SK-N-SH (cell line): Measurements from ENCODE around the gene UPB1. TPM values are rescaled to one million over a fixed set of nuclear protein-coding genes. Genes with fewer than 3 reads are reported as not detected.

Experiments used
- CTCF ChIA-PET: fragments of 300-600, 350-600 bp; formaldehyde crosslinking; extraction: SDS; loops from one replicate; lab custom pipeline; 2021; lab: Yijun Ruan, JAX
- POLR2A ChIA-PET: fragments of 350-600 bp; sonication (Branson Sonifier 250); formaldehyde crosslinking; extraction: SDS; loops from one replicate; lab custom pipeline; 2020; ENCODE audit warnings: antibody characterized with exemption, inconsistent platforms; lab: Yijun Ruan, JAX
- DNase-seq: peaks from one replicate; pipeline ENCODE4 v3.0.0; 2012
- H2AFZ ChIP-seq: fragments of 200-600 bp; sonication (generic); 2 replicates; pipeline ENCODE4 v1.8.1; 2016; ENCODE audit warnings: antibody characterized with exemption, mild to moderate bottlenecking, low read depth
- H3F3A ChIP-seq: fragments of 200-600 bp; sonication (generic); replicated peaks from 2 replicates; pipeline ENCODE3; 2016; ENCODE audit warnings: antibody characterized with exemption, mild to moderate bottlenecking; ENCODE audit not compliant: insufficient read depth
- H3K27ac ChIP-seq, 2 experiments: fragments of 200-500 bp in 1 of 2; fragments of 200-600 bp in 1 of 2; sonication (Bioruptor generic) in 1 of 2; sonication (generic), shearing (Covaris generic) in 1 of 2; 2 replicates each; pipeline versions ENCODE4 v1.5.1 to v1.6.1; 2014 to 2016; ENCODE audit warnings: low read depth in 2 of 2, inconsistent platforms in 1 of 2, low read length in 1 of 2, mild to moderate bottlenecking in 1 of 2, mixed read lengths in 1 of 2
- H3K27me3 ChIP-seq: fragments of 200-600 bp; sonication (generic), shearing (Covaris generic); 2 replicates; pipeline ENCODE4 v1.6.1; 2016; ENCODE audit warnings: mixed run types; ENCODE audit not compliant: insufficient read depth
- H3K36me3 ChIP-seq, 2 experiments: fragments of 200-500 bp in 1 of 2; fragments of 200-600 bp in 1 of 2; sonication (Bioruptor generic) in 1 of 2; sonication (generic) in 1 of 2; replicated peaks in 1 of 2; 2 replicates each; pipeline versions ENCODE3 to v1.5.1; 2014 to 2016; ENCODE audit warnings: low read length in 1 of 2, mild to moderate bottlenecking in 1 of 2; ENCODE audit not compliant: insufficient read depth in 2 of 2, control insufficient read depth in 1 of 2
- H3K4me1 ChIP-seq, 2 experiments: fragments of 200-500 bp in 1 of 2; fragments of 200-600 bp in 1 of 2; sonication (Bioruptor generic) in 1 of 2; sonication (generic), shearing (Covaris generic) in 1 of 2; 2 replicates each; pipeline versions ENCODE4 v1.5.1 to v1.6.1; 2014 to 2016; ENCODE audit warnings: low read depth in 1 of 2, low read length in 1 of 2, mixed run types in 1 of 2; ENCODE audit not compliant: insufficient read depth in 2 of 2, control insufficient read depth in 1 of 2
- H3K4me2 ChIP-seq: fragments of 200-600 bp; sonication (generic), shearing (Covaris generic); 2 replicates; pipeline ENCODE4 v1.6.1; 2017; ENCODE audit warnings: mixed run types
- H3K4me3 ChIP-seq, 2 experiments: fragments of 200-500 bp in 1 of 2; fragments of 200-600 bp in 1 of 2; sonication (Bioruptor generic) in 1 of 2; sonication (generic), shearing (Covaris generic) in 1 of 2; 2 replicates each; pipeline versions ENCODE4 v1.5.1 to v1.8.1; 2014 to 2016; ENCODE audit warnings: low read depth in 2 of 2, inconsistent platforms in 1 of 2, low read length in 1 of 2, mild to moderate bottlenecking in 1 of 2, mixed read lengths in 1 of 2, moderate library complexity in 1 of 2
- H3K79me2 ChIP-seq: fragments of 200-600 bp; sonication (generic); 2 replicates; pipeline ENCODE4 v1.8.1; 2017; ENCODE audit warnings: mild to moderate bottlenecking; ENCODE audit not compliant: insufficient read depth
- H3K9ac ChIP-seq: fragments of 200-600 bp; sonication (generic); 2 replicates; pipeline ENCODE4 v1.6.1; 2017; ENCODE audit warnings: mixed run types
- H3K9me2 ChIP-seq: fragments of 200-600 bp; sonication (generic); 2 replicates; pipeline ENCODE4 v1.6.1; 2017; ENCODE audit warnings: mixed run types
- H3K9me3 ChIP-seq: fragments of 200-600 bp; sonication (generic); 2 replicates; pipeline ENCODE4 v1.6.1; 2017; ENCODE audit warnings: mixed run types, mild to moderate bottlenecking, moderate library complexity
- H4K20me1 ChIP-seq: fragments of 200-600 bp; sonication (generic); 2 replicates; pipeline ENCODE4 v1.6.1; 2017; ENCODE audit warnings: mild to moderate bottlenecking, mixed run types; ENCODE audit not compliant: insufficient read depth
- ELF1 ChIP-seq: IDR thresholded peaks from 2 replicates; pipeline ENCODE4 v1.4.0; 2012
- GATA2 ChIP-seq: sonication (generic); formaldehyde crosslinking; IDR thresholded peaks from 2 replicates; pipeline ENCODE4 v1.5.0; 2020; ENCODE audit warnings: mild to moderate bottlenecking, missing genetic modification reagents
- MXI1 ChIP-seq: IDR thresholded peaks from 2 replicates; pipeline ENCODE4 v1.6.1; 2012; ENCODE audit warnings: mild to moderate bottlenecking, low read depth, low read length, improper control_type of control experiment
- NFIC ChIP-seq: IDR thresholded peaks from 2 replicates; pipeline ENCODE4 v1.4.0; 2012; ENCODE audit warnings: borderline replicate concordance
- NRF1 ChIP-seq: IDR thresholded peaks from 2 replicates; pipeline ENCODE4 v1.6.1; 2012; ENCODE audit warnings: low read depth, mild to moderate bottlenecking, low read length
- RFX5 ChIP-seq: IDR thresholded peaks from 2 replicates; pipeline ENCODE4 v1.6.1; 2012; ENCODE audit warnings: mild to moderate bottlenecking, improper control_type of control experiment, low read length
- RXRA ChIP-seq: IDR thresholded peaks from 2 replicates; pipeline ENCODE4 v1.4.0; 2012; ENCODE audit warnings: low read depth, mild to moderate bottlenecking, borderline replicate concordance
- SMC3 ChIP-seq: IDR thresholded peaks from 2 replicates; pipeline ENCODE4 v1.6.1; 2012; ENCODE audit warnings: low read depth, low read length, improper control_type of control experiment
- TAF1 ChIP-seq: IDR thresholded peaks from 2 replicates; pipeline ENCODE4 v1.6.1; 2012; ENCODE audit warnings: low read depth, mild to moderate bottlenecking, low read length, moderate library complexity, borderline replicate concordance
- WGBS: methylation state at CpG from one replicate; pipeline ENCODE4 v1.1.6; 2017; ENCODE audit warnings: low lambda C conversion rate; 5-methylcytosine and 5-hydroxymethylcytosine counted together
- polyA plus RNA-seq, 3 experiments: library from polyadenylated mRNA; depleted of rRNA; stranded (reverse); fragments of >200 nt; gene quantifications; 2 replicates each; pipeline ENCODE4 v1.2.3, GENCODE V29; 2012
- TF ChIP-seq, protein P1 (sequence below): IDR thresholded peaks from 2 replicates; pipeline ENCODE4 v1.4.0; 2012; ENCODE audit warnings: low read depth, borderline replicate concordance
- TF ChIP-seq, protein P2 (sequence below): fragments of 150-350 bp; IDR thresholded peaks from 2 replicates; pipeline ENCODE4 v1.6.1; 2016; ENCODE audit warnings: mild to moderate bottlenecking, low read depth, low read length
- TF ChIP-seq, protein P3 (sequence below): fragments of 150-350 bp; IDR thresholded peaks from 2 replicates; pipeline ENCODE4 v1.6.1; 2017; ENCODE audit warnings: antibody characterized with exemption, low read length, low read depth, borderline replicate concordance
- TF ChIP-seq, protein P4 (sequence below): IDR thresholded peaks from 2 replicates; pipeline ENCODE4 v1.4.0; 2012; ENCODE audit warnings: low read depth
- TF ChIP-seq, protein P5 (sequence below): IDR thresholded peaks from 2 replicates; pipeline ENCODE4; 2012

UPB1 gene
- polyA plus RNA-seq, 1 of the 3 experiments (the other 2 are of a cell fraction) = 0.30 TPM

DNA sequence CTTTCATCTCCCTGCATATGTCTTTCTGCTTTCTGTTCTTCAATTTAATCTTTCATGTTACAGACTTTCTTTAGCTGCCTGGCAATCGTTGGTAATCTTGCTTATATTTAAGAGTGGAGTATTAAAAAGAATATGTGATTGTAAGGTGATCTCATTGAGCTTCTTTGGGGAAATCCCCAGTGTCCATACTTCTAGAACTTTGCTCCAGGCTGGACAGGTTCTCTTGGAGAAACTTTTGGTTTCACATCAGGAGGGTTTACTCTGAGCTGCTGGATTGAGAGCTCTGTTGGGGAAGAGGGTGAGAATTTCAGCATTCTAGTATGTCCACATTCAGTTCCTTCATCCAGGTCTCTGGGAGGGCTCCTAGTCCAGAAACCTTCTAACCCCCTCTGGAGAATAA lies 81.6 kb downstream of the UPB1 start:
- Histone ChIP-seq H3K9me3 (no peaks in the 10 kb centered on the region), H3K4me1 (no peaks in the 10 kb centered on the region), H4K20me1 (no peaks in the 10 kb centered on the region), H3K27me3 (no peaks in the 10 kb centered on the region), H3K4me3 (no peak overlapping the region), H3K36me3 (peaks cover 16 to 43% of the 10 kb centered on the region in 2 experiments), H2AFZ (no peak overlapping the region), H3K79me2 (no peaks in the 10 kb centered on the region), H3F3A (peaks cover 37% of the 10 kb centered on the region)
- no peak for DNase-seq
- 50% methylated on average over 1 of the region's 1 CpG for WGBS
- no peak for TF ChIP-seq RFX5
- TF ChIP-seq ELF1 = no peak
- TF ChIP-seq, protein P1, sequence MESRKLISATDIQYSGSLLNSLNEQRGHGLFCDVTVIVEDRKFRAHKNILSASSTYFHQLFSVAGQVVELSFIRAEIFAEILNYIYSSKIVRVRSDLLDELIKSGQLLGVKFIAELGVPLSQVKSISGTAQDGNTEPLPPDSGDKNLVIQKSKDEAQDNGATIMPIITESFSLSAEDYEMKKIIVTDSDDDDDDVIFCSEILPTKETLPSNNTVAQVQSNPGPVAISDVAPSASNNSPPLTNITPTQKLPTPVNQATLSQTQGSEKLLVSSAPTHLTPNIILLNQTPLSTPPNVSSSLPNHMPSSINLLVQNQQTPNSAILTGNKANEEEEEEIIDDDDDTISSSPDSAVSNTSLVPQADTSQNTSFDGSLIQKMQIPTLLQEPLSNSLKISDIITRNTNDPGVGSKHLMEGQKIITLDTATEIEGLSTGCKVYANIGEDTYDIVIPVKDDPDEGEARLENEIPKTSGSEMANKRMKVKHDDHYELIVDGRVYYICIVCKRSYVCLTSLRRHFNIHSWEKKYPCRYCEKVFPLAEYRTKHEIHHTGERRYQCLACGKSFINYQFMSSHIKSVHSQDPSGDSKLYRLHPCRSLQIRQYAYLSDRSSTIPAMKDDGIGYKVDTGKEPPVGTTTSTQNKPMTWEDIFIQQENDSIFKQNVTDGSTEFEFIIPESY = no peak
- TF ChIP-seq NRF1 = no peak
- TF ChIP-seq RXRA = no peak
- no peak for TF ChIP-seq GATA2
- TF ChIP-seq SMC3 = no peak
- TF ChIP-seq, protein P2, sequence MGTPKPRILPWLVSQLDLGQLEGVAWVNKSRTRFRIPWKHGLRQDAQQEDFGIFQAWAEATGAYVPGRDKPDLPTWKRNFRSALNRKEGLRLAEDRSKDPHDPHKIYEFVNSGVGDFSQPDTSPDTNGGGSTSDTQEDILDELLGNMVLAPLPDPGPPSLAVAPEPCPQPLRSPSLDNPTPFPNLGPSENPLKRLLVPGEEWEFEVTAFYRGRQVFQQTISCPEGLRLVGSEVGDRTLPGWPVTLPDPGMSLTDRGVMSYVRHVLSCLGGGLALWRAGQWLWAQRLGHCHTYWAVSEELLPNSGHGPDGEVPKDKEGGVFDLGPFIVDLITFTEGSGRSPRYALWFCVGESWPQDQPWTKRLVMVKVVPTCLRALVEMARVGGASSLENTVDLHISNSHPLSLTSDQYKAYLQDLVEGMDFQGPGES = no peak
- TF ChIP-seq, protein P3, sequence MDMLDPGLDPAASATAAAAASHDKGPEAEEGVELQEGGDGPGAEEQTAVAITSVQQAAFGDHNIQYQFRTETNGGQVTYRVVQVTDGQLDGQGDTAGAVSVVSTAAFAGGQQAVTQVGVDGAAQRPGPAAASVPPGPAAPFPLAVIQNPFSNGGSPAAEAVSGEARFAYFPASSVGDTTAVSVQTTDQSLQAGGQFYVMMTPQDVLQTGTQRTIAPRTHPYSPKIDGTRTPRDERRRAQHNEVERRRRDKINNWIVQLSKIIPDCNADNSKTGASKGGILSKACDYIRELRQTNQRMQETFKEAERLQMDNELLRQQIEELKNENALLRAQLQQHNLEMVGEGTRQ = no peak
- TF ChIP-seq, protein P4, sequence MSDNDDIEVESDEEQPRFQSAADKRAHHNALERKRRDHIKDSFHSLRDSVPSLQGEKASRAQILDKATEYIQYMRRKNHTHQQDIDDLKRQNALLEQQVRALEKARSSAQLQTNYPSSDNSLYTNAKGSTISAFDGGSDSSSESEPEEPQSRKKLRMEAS = no peak
- no peak for TF ChIP-seq TAF1
- TF ChIP-seq NFIC = no peak
- no peak for TF ChIP-seq MXI1
- TF ChIP-seq, protein P5, sequence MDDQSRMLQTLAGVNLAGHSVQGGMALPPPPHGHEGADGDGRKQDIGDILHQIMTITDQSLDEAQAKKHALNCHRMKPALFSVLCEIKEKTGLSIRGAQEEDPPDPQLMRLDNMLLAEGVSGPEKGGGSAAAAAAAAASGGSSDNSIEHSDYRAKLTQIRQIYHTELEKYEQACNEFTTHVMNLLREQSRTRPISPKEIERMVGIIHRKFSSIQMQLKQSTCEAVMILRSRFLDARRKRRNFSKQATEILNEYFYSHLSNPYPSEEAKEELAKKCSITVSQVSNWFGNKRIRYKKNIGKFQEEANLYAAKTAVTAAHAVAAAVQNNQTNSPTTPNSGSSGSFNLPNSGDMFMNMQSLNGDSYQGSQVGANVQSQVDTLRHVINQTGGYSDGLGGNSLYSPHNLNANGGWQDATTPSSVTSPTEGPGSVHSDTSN = no peak
- TF ChIP-seq, all 33 proteins: peak for 0
- POLR2A ChIA-PET = interaction anchor here (0.8 kb wide), 1 partner anchor 13 kb away, joined by 3 read pairs; no protein-coding TSS in a partner anchor
- Histone ChIP-seq H3K9ac (no peak overlapping the region), H3K9me2 (no peaks in the 10 kb centered on the region), H3K27ac (no peak overlapping the region), H3K4me2 (no peak overlapping the region)
- CTCF ChIA-PET = no interaction called here

Other genes starting within 250 kb of the UPB1 start
- 22.9 and 25.9 TPM in 2 replicates for gene SPECC1L, start 224.5 kb upstream of the UPB1 start, polyA plus RNA-seq (2012; rRNA removed)
- 9.3 and 12.0 TPM in 2 replicates for gene ADORA2A, start 67.7 kb upstream of the UPB1 start, polyA plus RNA-seq (2012; rRNA removed)
- gene GUCD1, start 59.8 kb downstream of the UPB1 start, polyA plus RNA-seq (2012; rRNA removed) = 71.0 and 80.7 TPM in 2 replicates
- 177 and 212 TPM in 2 replicates for gene SNRPD3, start 60.7 kb downstream of the UPB1 start, polyA plus RNA-seq (2012; rRNA removed)
- 11.0 and 12.3 TPM in 2 replicates for gene LRRC75B, start 97.7 kb downstream of the UPB1 start, polyA plus RNA-seq (2012; rRNA removed)
- 1.6 and 1.8 TPM in 2 replicates for gene GGT1, start 107.9 kb downstream of the UPB1 start, polyA plus RNA-seq (2012; rRNA removed)